ENCODE measurements around the gene TPM4. TPM values are rescaled to one million over a fixed set of nuclear protein-coding genes. Genes with fewer than 3 reads are reported as not detected.

Gene TPM4
- total and polyA plus RNA-seq, 2 of the 13 experiments (the other 11 are each of a cell fraction or from before 2014, with no cell fraction given): 180 to 188 TPM

GRCh38 chr19:16111909-16112752 is 35.8 kb downstream of the TPM4 start (continued):
- no peak for TF ChIP-seq SMC3 (IDR thresholded peaks at IDR 0.05; ENCODE audit: low read length)
- TF ChIP-seq ZNF10 (CRISPR knock-in tag; IDR thresholded peaks at IDR 0.05; ENCODE audit: borderline replicate concordance, low read depth): no peak
- TF ChIP-seq KDM5A (IDR thresholded peaks at IDR 0.05; ENCODE audit: borderline replicate concordance, low read length): peak; percentile 71
- no peak; the same call in 1 of the 2 replicates for TF ChIP-seq FOXA3 (CRISPR knock-in tag; IDR thresholded peaks at IDR 0.05)
- TF ChIP-seq PHF8 (CRISPR knock-in tag; IDR thresholded peaks at IDR 0.05): peak; percentile 46; the same call in 1 of the 2 replicates
- TF ChIP-seq ZSCAN31 (CRISPR knock-in tag; IDR thresholded peaks at IDR 0.05; ENCODE audit: low read depth): 0 out of 2 replicates have a peak, but pooled peaks have one; percentile 34
- no peak for TF ChIP-seq SOX6 (IDR thresholded peaks at IDR 0.05)
- TF ChIP-seq SOX6 (CRISPR knock-in tag; IDR thresholded peaks at IDR 0.05): no peak
- peak; percentile 90; the same call in 1 of the 2 replicates for TF ChIP-seq ADNP (CRISPR knock-in tag; IDR thresholded peaks at IDR 0.05)
- TF ChIP-seq ZNF564 (CRISPR knock-in tag; IDR thresholded peaks at IDR 0.05): no peak
- no peak for TF ChIP-seq ZNF326 (CRISPR knock-in tag; IDR thresholded peaks at IDR 0.05; ENCODE audit: borderline replicate concordance)
- no peak for TF ChIP-seq CREM (IDR thresholded peaks at IDR 0.05)
- TF ChIP-seq CREM (CRISPR knock-in tag; IDR thresholded peaks at IDR 0.05): no peak
- 0 out of 2 replicates have a peak, but pooled peaks have one; percentile 29 for TF ChIP-seq ZNF766 (CRISPR knock-in tag; IDR thresholded peaks at IDR 0.05; ENCODE audit: borderline replicate concordance)
- TF ChIP-seq RFXANK (CRISPR knock-in tag; IDR thresholded peaks at IDR 0.05): no peak
- TF ChIP-seq NFKB2 (CRISPR knock-in tag; IDR thresholded peaks at IDR 0.05; ENCODE audit: borderline replicate concordance): 0 out of 2 replicates have a peak, but pooled peaks have one; percentile 25
- TF ChIP-seq BRCA1 (CRISPR knock-in tag; IDR thresholded peaks at IDR 0.05): no peak
- TF ChIP-seq LCORL (IDR thresholded peaks at IDR 0.05): no peak
- no peak; the same call in 1 of the 2 replicates for TF ChIP-seq LCORL (CRISPR knock-in tag; IDR thresholded peaks at IDR 0.05)
- TF ChIP-seq ZNF292 (CRISPR knock-in tag; IDR thresholded peaks at IDR 0.05; ENCODE audit: borderline replicate concordance, low read depth): no peak
- peak; percentile 72 for TF ChIP-seq SP2 (CRISPR knock-in tag; IDR thresholded peaks at IDR 0.05)
- TF ChIP-seq RELA (CRISPR knock-in tag; IDR thresholded peaks at IDR 0.05): no peak
- TF ChIP-seq YEATS2 (CRISPR knock-in tag; IDR thresholded peaks at IDR 0.05; ENCODE audit: borderline replicate concordance): no peak
- no peak for TF ChIP-seq ZNF224 (CRISPR knock-in tag; IDR thresholded peaks at IDR 0.05)

Measured in HepG2 (cell line).